Gastrocnemius medialis (tissue), 4 donors: ENCODE data around the gene DHRS9. TPM values are rescaled to one million over a fixed set of nuclear protein-coding genes. Genes with fewer than 3 reads are reported as not detected.

Experiments used
- ATAC-seq, 2 donors: fragments of 150-250 bp; one replicate each; pipeline ENCODE4 v1.9.1; 2016
- DNase-seq, 2 donors: peaks; one replicate each; pipeline ENCODE4 v3.0.0-alpha.2; 2019
- H3K27ac ChIP-seq, 4 donors: fragments of 200-600 bp; sonication (generic); 1 replicate in 1 of 4; 2 replicates in 3 of 4; pipeline ENCODE4 v1.5.1; 2016 to 2018; ENCODE audit warnings: mild to moderate bottlenecking in 2 of 4, moderate library complexity in 1 of 4
- H3K27me3 ChIP-seq, 3 donors: fragments of 200-600 bp; sonication (generic) in 2 of 3; 1 replicate in 1 of 3; 2 replicates in 2 of 3; pipeline versions ENCODE4 v1.5.1 to v1.6.0; 2016 to 2019; ENCODE audit warnings: mild to moderate bottlenecking in 1 of 3, moderate library complexity in 1 of 3
- H3K36me3 ChIP-seq, 2 donors: fragments of 200-600 bp; sonication (generic) in 1 of 2; one replicate each; pipeline ENCODE4 v1.5.1; 2017 to 2018
- H3K4me1 ChIP-seq, 2 donors: fragments of 200-600 bp; sonication (generic) in 1 of 2; one replicate each; pipeline ENCODE4 v1.5.1; 2016 to 2017; ENCODE audit warnings: mild to moderate bottlenecking in 2 of 2
- H3K4me3 ChIP-seq, 4 donors: fragments of 200-600 bp; sonication (generic) in 3 of 4; 1 replicate in 1 of 4; 2 replicates in 3 of 4; pipeline ENCODE4 v1.5.1; 2016 to 2019; ENCODE audit warnings: mild to moderate bottlenecking in 2 of 4
- H3K9me3 ChIP-seq, 3 donors: fragments of 200-600 bp; sonication (generic) in 2 of 3; 1 replicate in 1 of 3; 2 replicates in 2 of 3; pipeline ENCODE4 v1.5.1; 2016 to 2019
- CTCF ChIP-seq, 5 experiments: fragments of 450-650 bp in 3 of 5; fragments of 200-600 bp in 2 of 5; sonication (generic) in 2 of 5; IDR thresholded peaks in 4 of 5; conservative IDR thresholded peaks in 1 of 5; 1 replicate in 4 of 5; 2 replicates in 1 of 5; pipeline ENCODE4 v1.5.1; 2016 to 2019; ENCODE audit warnings: antibody characterized with exemption in 5 of 5, mild to moderate bottlenecking in 3 of 5, moderate library complexity in 3 of 5
- POLR2A ChIP-seq, 2 donors: fragments of 450-650 bp; IDR thresholded peaks; one replicate each; pipeline ENCODE4 v1.6.1; 2017; ENCODE audit warnings: antibody characterized with exemption in 2 of 2, mild to moderate bottlenecking in 2 of 2, moderate library complexity in 2 of 2
- in situ Hi-C, 4 donors: fragments of 200-750 bp; cut with MboI; loops; one replicate each; pipeline versions ENCODE4 v1.15.0 to v1.8.0; 2017; ENCODE audit warnings: low sequenced_read_pairs in 4 of 4
- intact Hi-C: fragments of 100-400 bp; cut with DNase I; formaldehyde crosslinking; loops from one replicate; pipeline ENCODE4 v1.15.1; 2023; ENCODE audit warnings: low total_unique reads
- total RNA-seq, 4 donors: library from RNA; depleted of rRNA; stranded (reverse); fragments of >200 nt; gene quantifications; one replicate each; pipeline versions ENCODE4 v1.1.0 to v1.2.3, GENCODE V29; 2016

The DHRS9 gene
- total RNA-seq, 4 donors from 2014 or later: 0.23 to 0.68 (median 0.33) TPM; not detected in 1

- no peaks in the 10 kb centered on the region for H3K9me3 ChIP-seq
- ATAC-seq: no peak
- H3K27ac ChIP-seq: no peak overlapping the region
- no peak for DNase-seq
- TF ChIP-seq POLR2A (IDR thresholded peaks at IDR 0.05) (no peak), CTCF (IDR thresholded peaks at IDR 0.05 in 4 of 5, conservative IDR thresholded peaks at IDR 0.05 in 1 of 5) (no peak)
- no peak overlapping the region for H3K4me3 ChIP-seq
- no peaks in the 10 kb centered on the region for H3K36me3 ChIP-seq
- H3K27me3 ChIP-seq: no peaks in the 10 kb centered on the region
- intact Hi-C loops (no loop called here), in situ Hi-C loops (no loop called here)
- H3K4me1 ChIP-seq: no peaks in the 10 kb centered on the region
Measured at GRCh38 chr2:169107645-169108044, 38.3 kb downstream of the DHRS9 start.

- no peaks in the 10 kb centered on the region for H3K27me3 ChIP-seq
- no peaks in the 10 kb centered on the region for H3K9me3 ChIP-seq
- in situ Hi-C loops (no loop called here), intact Hi-C loops (no loop called here)
- no peaks in the 10 kb centered on the region for H3K36me3 ChIP-seq
- ATAC-seq (no peak), DNase-seq (no peak)
- H3K4me3 ChIP-seq: no peak overlapping the region
- no peaks in the 10 kb centered on the region for H3K4me1 ChIP-seq
- no peak overlapping the region for H3K27ac ChIP-seq
- no peak for TF ChIP-seq CTCF (IDR thresholded peaks at IDR 0.05 in 4 of 5, conservative IDR thresholded peaks at IDR 0.05 in 1 of 5)
- TF ChIP-seq POLR2A (IDR thresholded peaks at IDR 0.05): no peak
Measured at GRCh38 chr2:169108099-169108884, 38.9 kb downstream of the DHRS9 start.

- DNase-seq (peak; percentile 26 to 39), ATAC-seq (peak; percentile 45 to 56)
- Histone ChIP-seq H3K9me3 (no peaks in the 10 kb centered on the region), H3K36me3 (no peaks in the 10 kb centered on the region), H3K4me1 (no peaks in the 10 kb centered on the region), H3K27me3 (no peaks in the 10 kb centered on the region), H3K4me3 (no peak overlapping the region), H3K27ac (no peak overlapping the region)
- intact Hi-C loops: no loop called here
- in situ Hi-C loops: no loop called here
- TF ChIP-seq CTCF (IDR thresholded peaks at IDR 0.05 in 4 of 5, conservative IDR thresholded peaks at IDR 0.05 in 1 of 5) (peak; percentile 30 to 67 (median 56)), POLR2A (IDR thresholded peaks at IDR 0.05) (no peak)
Measured at GRCh38 chr2:169109502-169110409, 40.4 kb downstream of the DHRS9 start.

- intact Hi-C loops: no loop called here
- no peak for DNase-seq
- TF ChIP-seq CTCF (IDR thresholded peaks at IDR 0.05 in 4 of 5, conservative IDR thresholded peaks at IDR 0.05 in 1 of 5) (no peak), POLR2A (IDR thresholded peaks at IDR 0.05) (no peak)
Measured at GRCh38 chr2:169110419-169110818, 41.1 kb downstream of the DHRS9 start.

More at GRCh38 chr2:169110419-169110818, 41.1 kb downstream of the DHRS9 start:
- Histone ChIP-seq H3K4me1 (no peaks in the 10 kb centered on the region), H3K27ac (no peak overlapping the region), H3K9me3 (no peaks in the 10 kb centered on the region), H3K27me3 (no peaks in the 10 kb centered on the region), H3K36me3 (no peaks in the 10 kb centered on the region), H3K4me3 (no peak overlapping the region)
- no peak for ATAC-seq
- in situ Hi-C loops: no loop called here
